Ectodermal cell (in vitro differentiated cells): ENCODE measurements around the gene HACE1.
"Not testable (repeated sequence)": the region's sequence is repeated elsewhere in the genome, so short reads cannot be mapped to it uniquely, and the experiment has no call there.

Experiments used
- H3K27ac ChIP-seq: 2 replicates; pipeline ENCODE4 v1.7.0; 2013; ENCODE audit warnings: mild to moderate bottlenecking, low read depth, low read length; ENCODE audit not compliant: insufficient read depth, poor library complexity, severe bottlenecking
- H3K27me3 ChIP-seq: 2 replicates; pipeline ENCODE4 v1.7.0; 2013; ENCODE audit warnings: mild to moderate bottlenecking, low read length; ENCODE audit not compliant: insufficient read depth, control insufficient read depth, poor library complexity, severe bottlenecking
- H3K36me3 ChIP-seq: one replicate; pipeline ENCODE4 v1.7.0; 2013; ENCODE audit warnings: low read length; ENCODE audit not compliant: control insufficient read depth, insufficient read depth
- H3K4me1 ChIP-seq: one replicate; pipeline ENCODE4 v1.7.0; 2013; ENCODE audit warnings: low read length; ENCODE audit not compliant: control insufficient read depth, insufficient read depth
- H3K4me3 ChIP-seq: 2 replicates; pipeline ENCODE4 v1.7.0; 2013; ENCODE audit warnings: low read depth, low read length, control low read depth; ENCODE audit not compliant: insufficient read depth
- H3K9me3 ChIP-seq: 2 replicates; pipeline ENCODE4 v1.7.0; 2013; ENCODE audit warnings: mild to moderate bottlenecking, low read length, moderate library complexity; ENCODE audit not compliant: control insufficient read depth
- WGBS, 2 experiments: methylation state at CpG; one replicate each; pipeline ENCODE4 v1.1.7; 2013; ENCODE audit warnings: missing lambda C conversion rate in 2 of 2; 5-methylcytosine and 5-hydroxymethylcytosine counted together

HACE1 gene

DNA sequence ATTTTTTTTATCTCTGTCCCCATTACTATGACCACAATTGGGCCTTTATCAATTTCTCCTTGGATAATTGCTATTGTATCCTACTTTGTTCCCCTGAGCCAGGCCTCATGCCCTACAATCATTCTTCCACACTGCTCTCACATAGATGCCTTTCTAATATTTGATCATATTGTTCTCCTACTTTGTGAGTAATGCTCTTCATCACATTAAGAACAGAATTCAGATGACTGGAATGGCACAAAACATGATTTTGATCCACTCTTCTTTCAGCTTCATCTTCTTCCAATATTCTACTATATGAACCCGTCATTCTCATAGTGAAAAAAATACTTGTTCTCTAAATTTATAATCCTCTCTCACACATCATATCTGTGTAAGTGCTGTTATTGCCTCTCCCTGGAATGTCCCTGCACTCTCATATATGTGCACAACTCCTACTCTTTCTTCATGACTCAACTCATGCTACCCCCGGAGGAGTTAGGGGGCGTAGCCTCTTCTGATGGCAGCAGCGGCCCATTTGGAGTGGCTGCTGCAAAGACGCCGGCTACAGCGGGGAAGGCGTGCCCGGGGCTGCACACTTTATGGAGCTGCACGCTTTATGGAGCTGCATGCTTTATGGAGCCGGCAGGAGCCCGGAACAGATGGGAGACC, 25.3 kb upstream of the HACE1 start:
- H3K4me1 ChIP-seq = no peaks in the 10 kb centered on the region
- H3K36me3 ChIP-seq = no peaks in the 10 kb centered on the region
- no peaks in the 10 kb centered on the region for H3K27me3 ChIP-seq
- no peak overlapping the region for H3K4me3 ChIP-seq
- H3K9me3 ChIP-seq = no peaks in the 10 kb centered on the region
- WGBS, 2 experiments = 90 to 91% methylated on average over 12 of the region's 12 CpGs
- no peak overlapping the region for H3K27ac ChIP-seq

DNA sequence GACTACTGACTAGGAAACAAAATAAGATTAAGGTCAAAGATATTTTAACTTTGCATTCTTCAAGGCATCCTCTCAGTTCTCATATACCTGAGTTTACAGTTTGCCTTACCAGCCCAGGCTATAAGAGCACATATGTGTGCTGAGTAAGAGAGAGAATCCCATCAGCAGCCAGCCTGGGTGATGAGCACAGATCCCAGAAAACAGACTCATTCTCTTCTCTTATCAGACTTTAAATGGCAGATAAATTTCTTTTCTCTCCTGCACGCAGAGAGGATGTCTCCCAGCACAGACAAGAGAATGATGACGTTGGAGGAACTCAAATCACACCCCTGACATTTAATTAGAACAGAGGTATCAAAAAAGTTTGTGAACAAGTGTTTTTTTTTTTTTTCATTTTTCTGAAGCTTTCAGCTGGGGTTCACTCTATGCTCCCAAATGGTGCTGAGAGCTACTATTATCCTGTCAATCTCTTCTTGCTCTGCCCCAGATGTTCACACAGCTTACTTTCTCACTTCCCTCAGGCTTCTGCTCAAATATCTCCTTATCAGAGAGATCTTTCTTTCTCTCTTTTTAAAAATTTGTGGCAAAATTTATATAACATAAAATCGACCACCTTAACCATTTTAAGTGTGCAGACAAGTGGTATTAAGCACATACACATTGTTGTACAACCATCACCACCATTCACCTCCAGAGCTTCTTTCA, 22.4 kb upstream of the HACE1 start:
- Histone ChIP-seq H3K27ac (no peak overlapping the region), H3K36me3 (no peaks in the 10 kb centered on the region), H3K4me3 (no peak overlapping the region), H3K9me3 (no peaks in the 10 kb centered on the region), H3K4me1 (no peaks in the 10 kb centered on the region), H3K27me3 (no peaks in the 10 kb centered on the region)
- 76 to 81% methylated on average over 3 of the region's 3 CpGs for WGBS, 2 experiments

DNA sequence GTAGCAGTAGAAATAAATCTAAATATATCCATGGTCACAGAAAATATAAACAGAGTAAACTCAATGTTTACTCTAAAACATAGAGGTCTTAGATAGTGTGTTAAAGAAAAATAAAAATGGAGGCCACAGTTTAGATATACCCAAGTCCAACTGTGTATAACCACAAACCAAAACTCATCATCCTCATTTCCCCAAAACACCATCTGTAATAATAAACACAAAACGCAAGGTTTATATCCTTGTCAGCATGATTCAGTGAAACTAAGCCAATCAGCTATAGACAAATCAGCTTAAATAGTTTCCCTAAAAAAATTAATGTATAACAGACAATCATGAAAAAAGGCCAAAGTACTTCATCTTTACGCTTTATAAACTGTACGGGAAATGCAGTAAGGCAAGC, 2.7 kb upstream of the HACE1 start:
- Histone ChIP-seq H3K4me1 (peaks cover 4% of the 10 kb centered on the region), H3K27me3 (no peaks in the 10 kb centered on the region), H3K36me3 (no peaks in the 10 kb centered on the region), H3K4me3 (no peak overlapping the region), H3K27ac (no peak overlapping the region), H3K9me3 (no peaks in the 10 kb centered on the region)
- WGBS, 2 experiments = 94 to 96% methylated on average over 3 of the region's 3 CpGs

DNA sequence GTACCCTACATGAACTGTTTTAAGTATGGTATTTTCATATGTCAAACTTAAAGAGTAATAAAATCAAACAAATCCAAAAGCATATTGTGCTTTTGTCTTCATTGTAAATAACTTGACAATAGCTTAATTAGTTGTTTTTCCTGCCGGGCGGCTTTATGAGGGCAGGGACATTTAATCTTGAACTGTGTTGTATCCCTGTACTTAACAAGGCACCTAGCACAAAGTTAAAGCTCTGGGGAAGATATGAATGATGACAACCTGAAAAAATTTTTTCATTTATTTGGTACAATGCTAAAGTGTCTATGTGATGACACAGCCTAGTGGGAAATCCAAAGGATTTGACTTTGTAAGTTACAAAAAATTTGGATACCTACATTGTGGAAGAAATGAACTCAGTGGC, 502 bp upstream of the HACE1 start:
- WGBS, 2 experiments = 100% methylated on average over 2 of the region's 2 CpGs
- no peaks in the 10 kb centered on the region for H3K9me3 ChIP-seq
- peak overlapping the region; percentile 67 for H3K4me3 ChIP-seq

DNA sequence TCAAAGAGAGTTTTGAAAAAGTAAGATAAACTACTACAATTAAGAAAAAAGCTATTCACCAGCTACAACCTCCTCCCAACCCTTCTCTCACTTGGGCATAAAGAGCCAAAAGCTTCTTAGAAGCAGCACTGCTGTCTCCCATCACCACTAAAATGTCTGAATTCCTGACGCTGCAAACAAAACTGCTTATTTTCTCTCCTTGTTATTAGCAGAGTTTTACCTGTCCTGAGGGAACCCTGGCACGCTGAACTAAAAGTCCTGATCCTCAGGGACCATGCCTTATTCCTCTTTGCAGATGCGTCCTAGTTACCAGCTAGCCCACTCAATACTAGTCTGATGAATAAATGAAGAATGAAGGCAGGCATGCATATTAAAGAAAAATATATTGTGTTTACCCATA, 1.1 kb downstream of the HACE1 start:
- H3K9me3 ChIP-seq = no peaks in the 10 kb centered on the region

More for the DNA sequence above, 502 bp upstream of the HACE1 start:
- Histone ChIP-seq H3K27me3 (no peaks in the 10 kb centered on the region), H3K27ac (no peak overlapping the region), H3K36me3 (no peaks in the 10 kb centered on the region), H3K4me1 (peaks cover 4% of the 10 kb centered on the region)

DNA sequence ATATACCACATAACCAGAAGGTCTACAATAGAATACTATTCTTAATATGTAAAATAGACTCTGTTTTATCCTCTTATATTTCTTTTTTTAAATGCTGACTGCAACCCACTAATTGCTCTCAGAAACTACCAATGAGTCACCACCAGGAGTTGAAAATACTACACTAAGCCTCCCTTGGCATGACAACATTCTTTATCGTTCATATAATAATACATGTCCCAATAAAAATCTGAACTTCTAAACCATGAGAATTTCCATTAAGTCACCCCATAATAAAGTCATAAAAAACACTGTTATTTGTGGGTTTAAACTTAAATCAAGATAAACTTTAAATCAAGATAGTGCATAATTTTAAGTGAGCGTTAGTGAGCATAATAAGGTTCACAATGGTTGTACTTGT, 4.2 kb downstream of the HACE1 start:
- H3K27ac ChIP-seq = no peak overlapping the region
- peaks cover 4% of the 10 kb centered on the region for H3K4me1 ChIP-seq
- H3K36me3 ChIP-seq = peaks cover 4% of the 10 kb centered on the region
- H3K4me3 ChIP-seq = no peak overlapping the region
- no peaks in the 10 kb centered on the region for H3K9me3 ChIP-seq
- H3K27me3 ChIP-seq = no peaks in the 10 kb centered on the region
- 92 to 100% methylated on average over 1 of the region's 2 CpGs for WGBS, 2 experiments

More for the DNA sequence above, 1.1 kb downstream of the HACE1 start:
- Histone ChIP-seq H3K36me3 (no peaks in the 10 kb centered on the region), H3K4me1 (peaks cover 4% of the 10 kb centered on the region), H3K4me3 (peak overlapping the region; percentile 67), H3K27ac (no peak overlapping the region), H3K27me3 (no peaks in the 10 kb centered on the region)
- 15 to 22% methylated on average over 2 to 3 of the region's 3 CpGs for WGBS, 2 experiments

DNA sequence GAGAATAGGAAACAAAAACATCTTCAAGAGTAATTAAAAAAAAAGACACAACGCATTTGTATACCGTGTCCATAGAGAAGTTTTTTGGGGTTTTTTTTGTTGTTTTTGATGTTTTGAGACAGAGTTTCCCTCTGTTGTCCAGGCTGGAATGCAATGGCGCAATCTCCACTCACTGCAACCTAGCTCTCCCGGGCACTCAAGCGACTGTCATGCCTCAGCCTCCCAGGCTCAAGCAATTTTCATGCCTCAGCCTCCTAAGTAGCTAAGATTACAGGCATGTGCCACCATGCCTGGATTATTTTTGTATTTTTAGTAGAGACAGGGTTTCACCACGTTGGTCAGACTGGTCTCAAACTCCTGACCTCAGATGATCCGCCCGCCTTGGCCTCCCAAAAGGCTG, 12.0 kb downstream of the HACE1 start:
- not testable (repeated sequence) for H3K4me1 ChIP-seq, H3K4me3 ChIP-seq, H3K27me3 ChIP-seq, H3K27ac ChIP-seq, H3K9me3 ChIP-seq
- peaks cover 18% of the 10 kb centered on the region for H3K36me3 ChIP-seq
- 89 to 90% methylated on average over 8 of the region's 8 CpGs for WGBS, 2 experiments

DNA sequence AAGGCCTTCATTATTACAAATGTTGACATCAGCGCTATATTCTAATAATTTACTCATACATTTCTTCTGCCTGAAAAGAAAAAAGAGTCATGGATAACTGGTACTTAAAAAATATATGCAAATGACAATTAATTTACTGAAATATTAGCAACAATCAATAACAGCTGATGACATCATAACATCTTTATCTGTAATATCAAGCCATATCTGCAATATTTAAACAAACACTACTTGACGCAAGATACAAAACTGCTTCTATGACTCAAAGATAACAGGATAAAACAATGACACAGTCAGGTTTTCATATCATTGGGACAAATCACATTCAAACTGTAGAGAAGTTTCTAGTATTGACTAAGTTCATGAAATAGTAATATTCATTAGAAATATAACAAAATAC, 16.5 kb downstream of the HACE1 start:
- Histone ChIP-seq H3K27me3 (no peaks in the 10 kb centered on the region), H3K27ac (no peak overlapping the region), H3K9me3 (no peaks in the 10 kb centered on the region), H3K36me3 (peaks cover 16% of the 10 kb centered on the region), H3K4me1 (no peaks in the 10 kb centered on the region), H3K4me3 (no peak overlapping the region)
- WGBS, 2 experiments = 89 to 94% methylated on average over 1 to 2 of the region's 2 CpGs

DNA sequence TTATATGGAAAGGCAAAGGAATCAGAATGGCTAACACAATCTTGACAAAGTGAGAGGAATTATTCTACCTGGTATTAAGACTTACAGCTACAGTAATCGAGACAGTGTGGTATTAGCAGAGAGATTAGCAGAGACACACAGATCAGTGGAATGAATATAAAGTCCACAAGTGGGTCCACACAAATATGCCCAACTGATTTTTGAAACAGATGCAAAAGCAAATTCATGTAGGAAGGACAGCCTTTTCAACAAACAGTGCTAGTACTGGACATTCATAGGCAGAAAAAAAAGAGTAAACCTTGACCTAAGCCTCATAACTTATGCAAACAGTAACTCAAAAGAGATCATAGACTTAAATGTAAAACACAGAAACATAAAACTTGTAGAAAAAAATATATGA, 22.6 kb downstream of the HACE1 start:
- no peak overlapping the region for H3K27ac ChIP-seq
- H3K4me1 ChIP-seq = no peaks in the 10 kb centered on the region
- 95 to 97% methylated on average over 1 of the region's 1 CpG for WGBS, 2 experiments
- H3K9me3 ChIP-seq = no peaks in the 10 kb centered on the region
- peaks cover 24% of the 10 kb centered on the region for H3K36me3 ChIP-seq
- no peak overlapping the region for H3K4me3 ChIP-seq
- no peaks in the 10 kb centered on the region for H3K27me3 ChIP-seq

DNA sequence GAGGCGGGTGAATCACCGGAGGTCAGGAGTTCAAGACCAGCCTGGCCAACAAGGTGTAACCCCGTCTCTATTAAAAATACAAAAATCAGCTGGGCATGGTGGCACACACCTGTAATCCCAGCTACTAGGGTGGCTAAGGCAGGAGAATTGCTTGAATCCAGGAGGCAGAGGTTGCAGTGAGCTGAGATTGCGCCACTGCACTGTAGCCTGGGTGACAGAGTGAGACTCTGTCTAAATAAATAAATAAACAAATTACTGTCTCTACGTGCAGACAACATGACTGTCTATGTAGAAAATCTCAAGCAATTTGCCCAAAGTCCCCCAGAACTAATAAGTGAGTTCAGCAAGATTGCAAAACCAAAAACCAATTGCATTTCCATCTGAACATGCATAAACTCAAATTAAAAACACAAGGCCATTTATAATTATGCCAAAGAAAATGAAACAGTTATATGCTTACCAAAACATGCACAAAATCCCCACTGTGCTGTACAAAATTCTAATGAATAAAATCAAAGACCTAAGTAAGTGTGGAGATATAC, 23.2 kb downstream of the HACE1 start:
- not testable (repeated sequence) for H3K27ac ChIP-seq, H3K9me3 ChIP-seq, H3K4me1 ChIP-seq, H3K4me3 ChIP-seq, H3K27me3 ChIP-seq
- H3K36me3 ChIP-seq = peaks cover 24% of the 10 kb centered on the region
- 93% methylated on average over 5 of the region's 5 CpGs for WGBS, 2 experiments
